Ascending aorta (tissue), 2 donors: ENCODE measurements around the gene GALR2. TPM values are rescaled to one million over a fixed set of nuclear protein-coding genes. Genes with fewer than 3 reads are reported as not detected.

Source experiments
- DNase-seq, 2 donors: peaks; one replicate each; pipeline ENCODE4 v3.0.0-alpha.2; 2019; ENCODE audit warnings: low spot score in 2 of 2
- H3K27ac ChIP-seq, 2 donors: fragments of 200-600 bp; sonication (generic); one replicate each; pipeline ENCODE4 v1.5.1; 2016 to 2017; ENCODE audit warnings: mild to moderate bottlenecking in 1 of 2
- H3K27me3 ChIP-seq: fragments of 200-600 bp; sonication (generic); one replicate; pipeline ENCODE4 v1.5.1; 2017
- H3K36me3 ChIP-seq, 2 donors: fragments of 200-600 bp; sonication (generic); one replicate each; pipeline ENCODE4 v1.5.1; 2016
- H3K4me1 ChIP-seq, 2 donors: fragments of 200-600 bp; sonication (generic); one replicate each; pipeline ENCODE4 v1.5.1; 2016 to 2017; ENCODE audit warnings: mild to moderate bottlenecking in 1 of 2
- H3K4me3 ChIP-seq, 2 donors: fragments of 200-600 bp; sonication (generic); one replicate each; pipeline ENCODE4 v1.5.1; 2016 to 2017; ENCODE audit warnings: mild to moderate bottlenecking in 1 of 2
- H3K9me3 ChIP-seq, 2 donors: fragments of 200-600 bp; sonication (generic); one replicate each; pipeline ENCODE4 v1.5.1; 2016
- CTCF ChIP-seq, 3 experiments: fragments of 200-600 bp in 2 of 3; fragments of 450-650 bp in 1 of 3; sonication (generic) in 2 of 3; IDR thresholded peaks; one replicate each; pipeline ENCODE4 v1.5.1; 2016 to 2019; ENCODE audit warnings: antibody characterized with exemption in 3 of 3, mild to moderate bottlenecking in 1 of 3, moderate library complexity in 1 of 3
- intact Hi-C: fragments of 100-400 bp; cut with DNase I; formaldehyde crosslinking; loops from one replicate; pipeline ENCODE4 v1.15.1; 2023
- total RNA-seq: library from RNA; depleted of rRNA; stranded (reverse); fragments of >200 nt; gene quantifications from one replicate; pipeline ENCODE4 v1.1.0, GENCODE V29; 2016

The GALR2 gene
- total RNA-seq, 1 donor from 2014 or later: 2.3 TPM

GRCh38 chr17:76049239-76049638, 25.3 kb upstream of the GALR2 start:
- Histone ChIP-seq H3K27ac (no peak overlapping the region), H3K4me1 (no peaks in the 10 kb centered on the region), H3K27me3 (no peaks in the 10 kb centered on the region), H3K9me3 (no peaks in the 10 kb centered on the region), H3K4me3 (no peak overlapping the region), H3K36me3 (peaks cover 90 to 94% of the 10 kb centered on the region in 2 donors)
- intact Hi-C loops: no loop called here
- DNase-seq: no peak
- TF ChIP-seq CTCF (IDR thresholded peaks at IDR 0.05): no peak

- intact Hi-C loops: no loop called here
- H3K36me3 ChIP-seq: peaks cover 90 to 92% of the 10 kb centered on the region in 2 donors
- H3K27ac ChIP-seq: no peak overlapping the region
- no peak for DNase-seq
- no peak overlapping the region for H3K4me3 ChIP-seq
- no peaks in the 10 kb centered on the region for H3K9me3 ChIP-seq
- no peak for TF ChIP-seq CTCF (IDR thresholded peaks at IDR 0.05)
- H3K4me1 ChIP-seq: no peaks in the 10 kb centered on the region
- no peaks in the 10 kb centered on the region for H3K27me3 ChIP-seq
Measured at GRCh38 chr17:76049836-76050537, 24.6 kb upstream of the GALR2 start.

- Histone ChIP-seq H3K9me3 (no peaks in the 10 kb centered on the region), H3K27me3 (no peaks in the 10 kb centered on the region), H3K4me3 (no peak overlapping the region), H3K27ac (no peak overlapping the region), H3K36me3 (peaks cover 90 to 92% of the 10 kb centered on the region in 2 donors), H3K4me1 (no peaks in the 10 kb centered on the region)
- intact Hi-C loops: no loop called here
- no peak for TF ChIP-seq CTCF (IDR thresholded peaks at IDR 0.05)
- no peak for DNase-seq
Measured at GRCh38 chr17:76050538-76051467, 23.8 kb upstream of the GALR2 start.

GRCh38 chr17:76051561-76051960, 23.0 kb upstream of the GALR2 start:
- TF ChIP-seq CTCF (IDR thresholded peaks at IDR 0.05): no peak
- intact Hi-C loops: no loop called here
- Histone ChIP-seq H3K27me3 (no peaks in the 10 kb centered on the region), H3K4me1 (no peaks in the 10 kb centered on the region), H3K36me3 (peaks cover 90% of the 10 kb centered on the region in 2 donors), H3K27ac (no peak overlapping the region), H3K9me3 (no peaks in the 10 kb centered on the region), H3K4me3 (no peak overlapping the region)
- DNase-seq: no peak

- no peak for DNase-seq
- intact Hi-C loops: no loop called here
- no peaks in the 10 kb centered on the region for H3K4me1 ChIP-seq
- H3K9me3 ChIP-seq: no peaks in the 10 kb centered on the region
- TF ChIP-seq CTCF (IDR thresholded peaks at IDR 0.05): no peak
- H3K27ac ChIP-seq: no peak overlapping the region
- no peaks in the 10 kb centered on the region for H3K27me3 ChIP-seq
- H3K36me3 ChIP-seq: peaks cover 89% of the 10 kb centered on the region in 2 donors
- H3K4me3 ChIP-seq: no peak overlapping the region
Measured at GRCh38 chr17:76053246-76054111, 21.1 kb upstream of the GALR2 start.
